GM18507 (cell line): ENCODE measurements around the gene CSMD2.

Source experiments
- DNase-seq: peaks from one replicate; pipeline ENCODE4 v3.0.0; 2011; ENCODE audit warnings: low read depth; ENCODE audit not compliant: insufficient read length; ENCODE audit errors: extremely low spot score
- FAIRE-seq: peaks from 2 replicates; lab custom pipeline; 2011; peaks lifted over from hg19 to GRCh38; lab: Jason Lieb, UNC

The CSMD2 gene

GRCh38 chr1:34065498-34065897, 99.5 kb downstream of the CSMD2 start:
- no peak for FAIRE-seq
- DNase-seq, result no peak

DNA sequence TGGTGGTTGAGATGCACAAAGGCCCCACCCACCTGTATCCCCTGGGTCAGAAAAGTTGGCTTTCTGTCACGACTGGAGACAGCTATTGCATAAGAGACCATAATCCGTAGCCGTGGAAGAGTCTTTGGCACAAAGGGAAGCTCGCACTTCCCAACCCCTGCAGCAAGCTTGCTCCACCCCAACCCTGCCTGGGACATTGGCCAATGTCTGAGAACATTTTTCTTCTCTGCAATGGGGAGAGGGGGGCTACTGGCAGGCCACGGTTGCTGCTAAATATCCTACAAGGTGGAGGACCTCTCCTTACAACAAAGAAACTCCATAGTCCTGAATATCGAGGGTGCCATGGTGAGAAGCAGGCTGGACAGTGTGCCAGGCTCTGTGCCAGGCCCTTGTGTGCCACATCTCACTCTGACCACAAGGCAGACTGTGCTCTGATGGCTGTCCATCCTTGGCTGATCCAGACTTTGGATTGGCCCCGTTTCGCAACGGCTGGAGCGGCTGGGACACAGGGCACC, 104.1 kb downstream of the CSMD2 start:
- FAIRE-seq (no peak), DNase-seq (no peak)

GRCh38 chr1:34060187-34060730, 104.8 kb downstream of the CSMD2 start:
- DNase-seq (no peak), FAIRE-seq (no peak)

DNA sequence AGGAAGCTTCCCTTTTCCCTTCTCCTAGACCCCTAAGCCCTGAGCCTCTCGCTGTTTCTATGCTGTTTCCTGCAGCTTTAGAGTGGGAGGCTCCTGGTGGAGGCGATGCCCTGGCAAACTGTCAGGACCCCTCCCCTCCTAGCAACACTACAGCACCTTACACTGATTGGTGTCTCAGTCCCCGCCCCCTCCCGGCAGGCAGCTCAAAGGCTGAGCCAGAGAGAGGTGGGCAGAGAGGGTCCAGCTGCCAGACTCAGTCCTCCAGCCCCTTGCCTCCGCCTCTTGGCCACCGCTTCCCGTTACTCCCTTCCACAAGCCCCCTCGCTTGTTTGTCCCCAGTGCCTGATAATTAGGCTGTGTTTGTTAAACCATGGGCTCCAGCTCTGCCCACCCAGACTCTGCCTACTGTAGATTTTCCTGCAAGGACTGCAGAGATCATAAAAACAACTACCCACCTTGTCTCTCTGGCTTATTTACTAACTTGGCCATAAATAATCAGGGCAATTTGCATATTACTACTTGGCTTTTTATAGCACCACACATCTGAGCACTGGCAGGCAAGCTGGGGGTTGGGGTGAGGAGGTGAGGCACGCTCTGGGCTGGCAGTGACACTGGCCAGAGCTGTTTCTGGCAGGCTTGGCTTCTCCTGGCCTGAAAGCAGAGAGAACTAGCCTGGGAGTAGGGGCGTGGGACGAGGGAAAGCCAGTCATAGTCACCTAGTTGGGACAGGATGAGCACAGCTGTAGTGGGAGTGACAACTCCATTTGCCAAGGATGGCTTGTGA, 107.5 kb downstream of the CSMD2 start:
- no peak for FAIRE-seq
- DNase-seq, result no peak

GRCh38 chr1:34055818-34056217, 109.2 kb downstream of the CSMD2 start:
- DNase-seq (no peak), FAIRE-seq (no peak)

DNA sequence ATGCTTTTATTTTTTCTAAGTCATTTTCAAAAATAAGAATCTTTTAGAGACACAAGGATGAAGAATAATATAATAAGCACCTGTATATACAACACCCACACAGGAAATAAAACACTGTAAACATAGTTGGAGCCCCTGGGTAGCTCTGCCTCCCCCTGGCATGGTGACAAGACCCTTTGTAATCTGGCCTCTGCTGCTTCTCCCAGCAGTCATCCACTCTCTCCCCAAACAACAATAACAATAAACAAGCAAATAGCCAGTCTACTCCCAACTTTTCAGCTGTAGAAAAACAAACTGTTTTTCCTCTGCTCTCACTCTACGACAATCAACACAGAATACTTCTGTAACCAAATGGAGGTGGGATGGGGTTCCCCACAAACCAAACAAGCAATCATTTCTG, 110.1 kb downstream of the CSMD2 start:
- DNase-seq (no peak), FAIRE-seq (no peak)

DNA sequence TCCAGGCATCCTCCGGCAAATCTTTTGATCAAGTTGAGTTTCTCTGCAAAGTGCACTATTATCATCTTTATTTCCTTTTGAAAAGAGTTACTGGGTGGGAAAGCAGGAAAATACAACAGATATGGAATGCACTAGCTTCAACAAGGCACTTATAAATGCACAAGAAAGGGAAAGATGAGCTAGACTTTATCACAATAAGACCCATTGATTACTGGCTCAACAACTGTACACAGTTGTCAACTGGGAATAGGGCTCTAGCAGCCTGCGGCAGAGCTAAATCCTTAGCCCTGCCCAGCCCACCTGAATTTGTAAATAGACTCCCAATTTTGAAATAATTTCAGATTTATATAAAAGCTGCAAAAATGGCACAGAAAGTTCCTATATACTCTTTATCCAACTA, 111.4 kb downstream of the CSMD2 start:
- DNase-seq (no peak), FAIRE-seq (no peak)

DNA sequence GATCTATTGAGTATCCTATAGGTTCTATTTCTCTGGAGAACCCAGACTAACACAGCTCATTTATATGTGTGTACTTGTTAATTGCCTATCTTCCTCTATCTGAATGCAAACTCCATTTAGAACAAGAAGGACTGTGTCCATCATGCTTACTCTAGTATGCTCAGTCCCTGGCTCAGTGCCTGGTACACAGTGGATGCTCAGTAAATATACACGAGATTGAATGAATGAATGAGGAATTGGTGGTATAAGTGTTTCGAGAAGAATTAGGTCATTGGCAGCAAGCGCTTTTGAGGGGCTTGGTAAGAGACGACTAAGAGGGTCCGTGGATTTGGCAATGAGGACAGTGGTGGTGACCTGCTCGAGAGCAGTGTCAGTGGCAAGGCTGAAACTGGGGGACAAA, 112.5 kb downstream of the CSMD2 start:
- no peak for FAIRE-seq
- DNase-seq, result no peak

- DNase-seq, result no peak
- no peak for FAIRE-seq
Observed at GRCh38 chr1:34050709-34051485, 114.1 kb downstream of the CSMD2 start.

- no peak for FAIRE-seq
- no peak for DNase-seq
Observed at GRCh38 chr1:34049994-34050393, 115.0 kb downstream of the CSMD2 start.

GRCh38 chr1:34049477-34049876, 115.6 kb downstream of the CSMD2 start:
- no peak for FAIRE-seq
- DNase-seq, result no peak

GRCh38 chr1:34037856-34038255, 127.2 kb downstream of the CSMD2 start:
- FAIRE-seq, result no peak
- DNase-seq, result no peak

GRCh38 chr1:34037109-34037508, 127.9 kb downstream of the CSMD2 start:
- DNase-seq (no peak), FAIRE-seq (no peak)

- FAIRE-seq, result no peak
- DNase-seq, result no peak
Observed at GRCh38 chr1:34034036-34034435, 131.0 kb downstream of the CSMD2 start.

- DNase-seq (no peak), FAIRE-seq (no peak)
Observed at GRCh38 chr1:34029954-34030353, 135.1 kb downstream of the CSMD2 start.

- FAIRE-seq (no peak), DNase-seq (no peak)
Observed at GRCh38 chr1:34029515-34029914, 135.5 kb downstream of the CSMD2 start.

- FAIRE-seq, result no peak
- DNase-seq, result no peak
Observed at GRCh38 chr1:34028381-34029055, 136.5 kb downstream of the CSMD2 start.

DNA sequence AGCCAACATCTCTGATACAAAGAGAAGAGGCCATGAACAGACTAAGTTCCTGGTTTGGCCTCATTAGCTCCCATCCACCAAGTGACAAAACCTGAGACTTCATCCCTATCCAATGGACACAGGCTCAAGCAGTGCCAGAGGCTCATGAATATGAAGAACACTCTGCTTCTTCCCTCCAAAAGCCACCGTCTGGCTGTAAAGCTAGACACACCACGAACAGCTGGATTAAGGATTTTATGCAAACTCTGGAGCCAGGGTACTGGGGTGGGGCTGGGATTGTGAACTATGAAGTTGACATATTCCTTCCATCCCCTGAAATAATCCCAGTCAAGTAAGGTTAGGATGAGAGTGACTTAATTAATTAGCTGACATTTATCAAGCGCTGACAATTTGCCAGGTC, 139.4 kb downstream of the CSMD2 start:
- DNase-seq (no peak), FAIRE-seq (no peak)

GRCh38 chr1:34024485-34024884, 140.5 kb downstream of the CSMD2 start:
- FAIRE-seq, result no peak
- no peak for DNase-seq
